ENCODE data around the gene NDUFS8.
"Not testable (repeated sequence)": the region's sequence is repeated elsewhere in the genome, so short reads cannot be mapped to it uniquely, and the experiment has no call there.

Gene NDUFS8

DNA sequence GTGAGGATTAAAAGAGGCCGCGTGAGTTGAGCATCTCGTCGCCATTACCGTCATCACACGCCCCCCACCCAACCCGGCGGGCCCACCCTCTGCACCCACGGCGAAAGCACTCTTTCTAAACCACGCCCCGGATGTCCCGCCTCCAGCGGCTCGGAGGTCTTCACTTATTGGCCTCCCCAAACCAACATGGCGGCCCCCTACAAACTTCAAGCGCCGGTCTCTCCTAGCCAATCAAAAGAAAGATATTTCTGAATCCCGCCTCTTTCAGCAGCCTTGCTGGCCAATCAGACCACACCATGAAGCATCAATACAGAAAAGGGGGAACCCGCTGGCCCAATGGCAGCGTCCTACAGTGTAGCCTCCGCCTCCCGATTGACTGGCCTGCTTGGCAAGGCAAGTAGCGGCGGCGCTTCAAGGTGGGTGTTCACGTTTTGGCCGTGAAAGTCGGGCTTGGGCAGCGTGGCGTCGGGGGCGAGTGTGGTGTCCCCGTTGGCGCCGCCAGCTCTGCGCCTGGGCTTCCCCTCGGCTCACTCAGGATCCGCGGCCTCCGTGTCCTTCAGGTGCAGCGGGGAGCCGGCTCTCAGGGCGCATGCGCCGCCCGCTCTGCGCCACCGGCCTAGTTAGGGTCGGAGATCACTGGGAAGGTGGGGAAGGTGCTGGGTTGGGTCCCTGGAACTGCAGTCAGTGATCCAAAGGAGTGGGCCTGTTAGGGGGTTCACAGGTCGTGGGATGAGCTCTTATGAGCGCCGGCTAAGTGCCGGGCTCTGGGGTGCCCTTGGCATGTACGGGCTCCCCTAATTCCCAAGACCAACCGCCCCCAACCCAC is at the start of gene NDUFS8:
Gene NDUFS8 (plus strand): TSS at position 364 of the 826 bp plus-strand sequence. CDS start 1,471 bp downstream, outside the sequence.
- peak; percentile 98 for DNase-seq

DNA sequence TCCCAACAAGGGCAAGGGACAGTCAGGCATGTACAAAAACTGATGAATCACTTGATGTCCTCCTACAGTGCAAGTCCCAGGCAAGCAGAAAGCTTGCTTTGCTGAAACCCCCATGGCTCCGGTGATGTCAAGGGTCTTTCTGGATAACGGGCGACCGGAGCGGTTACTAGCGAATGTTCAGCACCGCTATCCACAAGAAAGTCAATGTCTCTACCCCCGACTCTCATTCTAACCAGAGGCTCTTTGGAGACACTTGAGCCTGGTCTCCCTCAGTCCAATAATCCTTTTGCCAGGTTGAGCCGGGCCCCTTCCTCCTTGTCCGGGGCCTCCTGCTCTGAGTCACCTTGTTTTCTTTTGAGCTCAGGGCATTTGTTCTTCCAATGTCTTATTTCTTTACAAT is 49.3 kb upstream of the NDUFS8 start:
- not testable (repeated sequence) for DNase-seq

DNA sequence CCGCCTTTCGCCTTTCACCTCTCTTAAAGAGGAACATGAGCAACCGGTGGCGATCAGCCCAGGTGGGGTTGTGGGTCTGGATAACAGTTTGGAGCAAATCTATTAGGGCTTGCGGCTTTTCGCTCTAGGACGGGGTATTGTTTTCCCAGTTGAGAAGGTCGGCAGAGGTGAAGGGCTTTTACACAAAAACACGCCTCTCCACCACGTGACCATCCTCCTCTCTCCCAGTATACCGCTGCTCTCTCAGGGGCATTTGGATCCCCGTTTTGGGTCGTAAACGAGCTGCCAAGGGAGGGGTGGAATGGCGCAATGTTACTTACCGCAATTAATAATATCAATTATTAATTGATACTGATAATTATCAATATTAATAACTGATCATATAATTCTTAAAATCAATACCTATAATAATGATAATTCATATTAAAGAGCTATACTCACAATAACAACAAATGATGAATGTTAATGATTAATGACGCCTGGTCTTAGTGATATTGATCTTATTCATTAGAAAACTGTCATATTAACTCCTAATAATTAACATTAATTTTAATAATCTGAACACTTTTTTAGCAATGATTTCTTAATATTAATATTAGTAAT is 48.1 kb upstream of the NDUFS8 start:
- DNase-seq = not testable (repeated sequence)

DNA sequence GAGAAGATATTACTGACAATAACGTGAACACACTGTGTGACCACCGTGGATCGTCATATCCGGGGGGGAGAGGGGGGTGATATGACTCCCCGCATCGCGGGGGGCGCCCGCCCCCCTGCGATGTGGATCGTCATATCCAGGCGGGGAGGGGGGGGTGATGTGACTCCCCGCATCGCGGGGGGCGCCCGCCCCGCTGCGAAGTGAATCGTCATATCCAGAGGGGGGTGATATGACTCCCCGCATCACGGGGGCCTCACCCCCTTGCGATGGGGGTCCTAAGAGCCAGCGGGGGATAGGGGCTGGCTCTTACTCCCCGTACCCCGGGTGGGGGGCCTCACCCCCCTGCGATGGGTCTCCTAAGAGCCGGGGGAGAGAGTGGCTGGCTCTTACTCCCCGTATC is 46.5 kb upstream of the NDUFS8 start:
- no peak for DNase-seq

DNA sequence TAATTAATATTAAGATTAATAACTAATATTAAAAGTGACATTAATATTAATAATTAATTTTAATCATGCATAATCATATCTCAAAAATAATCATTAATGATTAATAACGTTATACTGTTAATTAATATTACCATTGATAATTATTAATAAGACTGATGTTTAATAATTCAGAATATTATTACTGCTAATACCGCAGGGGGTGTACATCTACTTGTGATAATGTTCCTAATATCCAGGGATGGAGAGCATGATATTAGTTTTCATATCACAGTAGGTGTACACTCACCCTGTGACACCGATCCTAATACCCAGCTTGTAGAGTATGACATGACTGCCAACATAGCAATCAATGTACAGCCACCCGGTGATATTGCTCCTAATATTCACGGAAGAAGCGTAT is 45.2 kb upstream of the NDUFS8 start:
- not testable (repeated sequence) for DNase-seq

DNA sequence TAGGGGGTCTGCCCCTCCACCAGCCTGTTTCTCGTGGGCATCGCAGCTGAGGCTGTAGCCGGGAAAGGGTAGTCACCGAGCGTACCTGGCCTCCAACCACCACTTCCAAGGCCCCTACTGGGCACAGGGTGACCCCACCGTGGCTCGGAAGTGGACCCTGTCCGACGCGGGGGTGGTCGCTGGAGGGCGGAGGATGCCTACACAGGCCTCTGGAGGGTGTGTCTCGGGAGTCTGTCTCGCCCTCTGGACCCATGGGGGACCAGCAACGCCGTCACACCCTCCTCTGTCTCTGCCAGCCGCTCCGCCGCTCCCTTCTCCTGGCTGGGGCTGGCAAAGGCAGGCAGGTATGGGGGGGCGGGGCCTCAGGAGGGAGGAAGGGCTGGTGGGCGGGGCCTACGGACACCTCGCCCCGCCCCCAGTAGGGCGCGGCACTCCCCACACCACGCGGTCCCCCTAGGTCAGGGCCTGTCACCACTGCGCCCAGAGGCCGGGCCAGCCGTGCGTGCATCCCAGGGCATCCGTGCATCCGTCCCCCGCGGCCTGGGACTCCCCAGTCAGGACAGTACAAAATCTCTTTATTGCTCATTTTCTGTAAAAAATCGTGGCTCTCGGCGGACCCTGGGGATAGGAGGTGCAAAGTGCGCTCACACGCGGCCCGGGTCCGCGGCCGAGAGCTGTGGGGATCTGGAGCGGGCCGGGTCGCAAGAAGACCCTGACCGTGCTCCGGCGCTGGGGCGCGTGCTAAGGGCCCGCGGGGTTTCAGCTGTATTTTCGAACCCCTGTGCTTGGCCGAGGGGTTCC is 39.7 kb upstream of the NDUFS8 start:
- DNase-seq = not testable (repeated sequence)

DNA sequence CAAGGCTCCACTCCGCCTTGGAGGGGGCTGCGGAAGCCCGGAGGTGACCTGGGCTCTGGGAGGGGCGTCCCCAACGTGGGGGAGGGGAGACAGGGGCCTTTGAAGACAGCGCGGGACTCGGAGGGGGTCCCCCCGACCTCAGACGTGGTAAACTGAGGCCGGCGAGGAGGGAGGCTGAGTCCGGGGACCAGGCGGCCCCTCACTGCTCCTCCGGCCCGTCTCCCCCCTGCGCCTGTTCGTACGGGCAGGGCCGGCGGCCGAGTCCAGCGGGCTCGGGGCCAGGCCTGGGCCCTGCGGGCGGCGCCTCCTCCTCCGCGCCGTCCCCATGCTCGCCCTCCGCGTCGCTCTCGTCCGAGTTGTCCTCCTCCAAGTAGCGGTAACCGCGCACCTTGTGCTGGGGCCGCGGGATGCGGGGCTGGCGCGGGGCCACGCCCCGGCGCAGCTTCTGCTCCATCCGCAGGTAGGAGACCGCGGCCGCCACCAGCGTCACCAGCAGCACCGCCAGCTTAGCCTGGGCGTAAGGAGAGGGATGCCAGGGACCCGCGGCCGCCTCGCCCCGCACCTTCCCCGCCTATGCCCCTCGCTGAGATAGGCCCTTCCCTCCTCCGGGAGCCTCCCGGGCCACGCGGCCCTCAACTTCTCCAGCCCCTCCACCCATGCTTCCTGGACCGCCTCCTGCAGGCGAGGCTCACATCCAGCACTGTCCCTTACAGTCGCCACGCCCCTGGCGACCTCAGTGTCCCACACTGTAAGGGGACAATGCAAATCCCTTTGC is 38.9 kb upstream of the NDUFS8 start:
- DNase-seq = not testable (repeated sequence)

DNA sequence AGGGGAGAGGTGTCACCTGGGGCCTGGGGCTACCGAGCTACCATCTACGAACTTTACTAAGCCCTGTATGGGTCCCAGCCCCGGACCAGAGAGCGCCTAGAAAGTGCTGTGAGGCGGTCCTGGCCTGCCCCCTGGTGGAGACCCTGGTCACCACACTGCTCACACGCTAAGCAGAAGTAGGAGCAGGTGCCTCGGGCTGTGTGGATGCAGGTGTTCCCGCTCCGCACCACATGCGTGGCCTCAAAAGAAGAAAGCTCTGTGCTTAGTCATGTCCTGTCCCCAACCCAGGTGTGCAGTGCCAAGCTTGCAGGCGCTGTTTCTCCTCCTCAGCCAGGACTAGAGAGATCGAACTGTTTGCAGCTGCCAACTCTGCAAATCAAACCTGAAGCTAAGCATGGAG is 36.7 kb upstream of the NDUFS8 start:
- not testable (repeated sequence) for DNase-seq

DNA sequence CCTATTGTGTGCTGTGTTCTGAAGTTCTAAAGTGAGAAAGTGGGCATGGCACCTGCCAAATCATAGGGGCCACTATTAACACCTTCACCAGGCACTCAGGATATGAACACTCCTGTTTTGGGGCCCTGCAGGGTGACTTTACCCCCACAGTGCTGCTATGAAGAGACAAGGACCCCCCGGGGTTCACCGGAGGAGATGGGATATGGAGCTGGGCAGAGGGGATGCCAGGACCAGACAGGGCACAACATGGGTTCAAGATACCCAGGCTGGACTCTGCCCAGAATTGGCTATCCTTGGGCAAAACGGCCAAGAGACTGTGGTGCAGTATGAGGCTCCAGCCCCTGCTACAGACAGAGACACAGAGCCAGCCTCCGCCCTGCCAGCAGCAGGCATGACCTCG is 36.1 kb upstream of the NDUFS8 start:
- DNase-seq = not testable (repeated sequence)

DNA sequence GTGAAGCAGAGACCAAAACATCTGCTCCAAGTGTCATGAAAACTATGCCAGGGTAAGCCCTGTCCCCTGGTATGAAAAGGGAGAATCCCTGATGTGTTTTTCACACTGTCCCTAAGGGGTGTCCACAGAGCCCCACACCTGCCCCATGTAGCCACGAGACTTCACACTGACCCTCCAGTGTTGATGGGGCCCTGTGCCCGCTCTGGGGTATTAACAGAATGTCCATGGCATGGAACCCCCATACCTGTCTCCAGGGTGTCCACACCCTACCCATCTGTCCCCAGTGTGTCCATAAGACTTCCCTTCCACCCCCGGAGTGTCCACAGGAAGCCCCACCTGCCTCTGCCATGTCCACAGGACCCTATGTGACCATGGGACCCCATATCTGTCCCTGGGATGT is 35.4 kb upstream of the NDUFS8 start:
- not testable (repeated sequence) for DNase-seq

DNA sequence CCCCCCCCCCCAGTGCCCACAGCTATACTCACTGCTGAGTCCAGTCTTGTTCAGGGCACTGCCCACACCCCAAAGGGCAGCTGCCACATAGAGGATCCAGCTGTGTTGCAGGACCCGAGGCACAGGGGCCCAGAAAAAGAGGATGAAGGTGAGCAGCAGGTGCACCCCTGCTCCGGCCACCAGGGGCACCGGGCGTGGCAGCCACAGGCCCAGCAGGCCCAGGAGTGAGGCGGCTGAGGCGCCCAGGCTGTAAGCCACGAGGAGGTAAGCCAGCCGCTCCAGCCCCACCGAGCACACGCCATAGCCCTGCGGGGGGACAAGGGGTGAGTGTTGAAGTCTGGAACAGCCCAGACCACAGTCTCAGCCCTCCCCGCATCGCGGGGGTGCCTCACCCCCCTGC is 34.9 kb upstream of the NDUFS8 start:
- not testable (repeated sequence) for DNase-seq

DNA sequence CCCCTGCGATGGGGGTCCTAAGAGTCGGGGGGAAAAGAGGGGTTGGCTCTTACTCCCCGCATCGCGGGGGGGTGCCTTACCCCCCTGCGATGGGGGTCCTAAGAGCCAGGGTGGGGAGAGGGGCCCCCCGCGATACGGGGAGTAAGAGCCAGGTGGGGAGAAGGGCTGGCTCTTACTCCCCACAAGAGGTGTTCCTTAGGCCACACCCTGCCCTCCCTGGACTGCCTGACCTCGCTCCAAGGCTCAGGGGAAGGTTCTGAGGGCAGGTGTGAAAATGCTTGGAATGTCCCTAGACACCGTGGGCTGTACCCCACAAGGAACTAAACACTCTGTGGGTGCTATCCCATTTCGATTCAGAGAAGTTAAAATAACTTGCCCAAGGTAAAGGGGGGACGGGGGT is 34.4 kb upstream of the NDUFS8 start:
- DNase-seq = no peak

DNA sequence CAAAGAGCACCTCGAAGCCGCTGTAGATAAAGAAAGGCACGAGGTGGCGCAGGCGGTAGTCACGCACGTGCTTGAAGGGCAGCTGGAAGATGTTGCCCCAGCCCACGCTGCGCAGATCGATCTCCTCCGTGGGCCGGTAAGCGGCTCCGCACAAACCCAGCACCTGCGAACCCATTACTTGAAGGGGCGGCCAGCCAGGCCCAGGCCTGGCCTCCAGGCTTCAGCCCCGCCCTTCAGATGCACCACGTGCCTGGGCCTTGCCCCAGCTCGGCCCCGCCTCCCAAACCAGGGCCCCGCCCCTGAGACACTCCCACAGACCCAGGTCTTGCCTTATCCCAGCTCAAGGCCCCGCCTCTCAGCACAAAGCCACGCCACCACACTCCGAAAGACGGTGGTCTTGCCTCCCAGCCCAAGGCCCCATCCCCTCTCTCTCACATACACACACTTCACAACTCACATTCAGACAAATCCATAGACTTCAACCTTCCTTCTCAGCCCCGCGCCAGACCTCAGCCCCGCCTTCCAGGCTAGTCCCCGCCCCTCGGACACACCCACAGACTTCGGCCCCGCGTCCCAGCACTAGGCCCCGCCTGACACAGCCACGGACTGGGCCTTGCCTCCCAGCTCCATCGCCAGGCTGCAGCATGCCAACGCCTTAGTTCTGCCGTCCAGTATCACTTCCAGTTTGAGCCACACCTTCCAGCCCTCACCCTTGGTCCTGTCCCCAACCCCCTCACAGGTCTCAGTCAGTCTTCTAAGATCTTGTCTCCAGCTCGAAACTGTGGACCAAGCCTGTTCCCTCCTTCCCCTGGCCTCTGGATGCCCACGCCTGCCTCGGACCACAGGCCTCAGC is 33.6 kb upstream of the NDUFS8 start:
- no peak for DNase-seq

DNA sequence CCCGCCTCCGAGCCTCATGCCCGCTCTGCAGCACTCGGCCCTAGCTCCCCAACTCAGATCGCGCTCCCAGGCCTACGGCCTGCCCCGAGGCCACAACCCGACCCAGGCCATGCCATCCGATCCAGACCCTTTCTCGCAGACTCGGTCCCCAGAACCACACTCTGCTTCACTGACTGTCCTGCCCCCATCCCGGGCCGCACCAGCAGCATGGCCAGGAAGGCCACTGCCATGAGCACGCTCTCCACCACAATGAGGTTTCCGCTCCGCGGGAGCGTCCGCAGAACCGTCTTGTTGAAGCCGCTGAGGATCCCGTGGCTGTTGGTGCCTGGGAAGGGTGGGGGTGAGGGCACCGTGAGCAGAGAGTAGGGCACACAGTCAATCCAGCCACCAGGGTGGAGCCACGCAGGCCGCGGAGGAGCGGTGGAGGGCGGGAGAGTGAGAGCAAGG is 33.0 kb upstream of the NDUFS8 start:
- no peak for DNase-seq

DNA sequence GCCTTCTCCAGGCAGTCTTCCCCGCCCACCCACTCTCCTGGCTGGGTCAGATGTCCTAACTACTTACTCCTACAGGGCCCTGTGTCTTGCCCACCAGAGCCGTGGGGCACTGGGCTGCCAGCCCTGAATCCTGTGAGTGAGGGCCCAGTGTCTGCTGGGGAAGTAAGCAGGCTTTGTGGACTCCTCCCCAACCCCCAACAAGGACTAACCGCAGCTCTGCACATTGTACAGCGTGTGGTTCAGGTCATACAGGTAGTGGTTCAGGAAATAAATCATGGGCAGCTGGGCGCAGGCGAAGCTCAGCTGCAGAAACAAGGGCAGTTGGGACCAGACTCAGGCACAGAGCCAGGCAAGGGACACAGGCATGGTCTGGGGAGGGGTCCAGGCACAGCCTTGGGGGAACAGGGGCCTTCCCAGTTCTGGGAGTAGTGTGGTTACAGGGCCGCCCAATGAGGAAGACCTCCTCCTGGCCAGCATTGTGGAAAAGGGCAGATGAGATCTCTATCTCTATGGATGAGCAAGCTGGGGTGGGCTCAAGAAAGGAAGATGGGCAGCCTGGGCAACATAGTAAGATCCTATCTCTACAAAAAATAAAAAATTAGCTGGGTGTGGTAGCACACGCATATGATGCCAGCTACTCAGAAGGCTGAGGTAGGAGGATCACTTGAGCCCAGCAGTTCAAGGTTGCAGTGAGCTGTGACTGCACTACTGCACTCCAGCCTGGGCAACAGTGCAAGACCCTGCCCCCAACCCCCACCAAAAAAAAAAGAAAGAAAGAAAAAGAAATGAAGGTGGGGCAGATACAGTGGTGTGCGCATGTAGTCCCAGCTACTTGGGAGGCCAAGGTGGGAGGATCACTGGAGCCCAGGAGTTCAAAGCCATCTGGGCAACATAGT is 32.1 kb upstream of the NDUFS8 start:
- DNase-seq = no peak

DNA sequence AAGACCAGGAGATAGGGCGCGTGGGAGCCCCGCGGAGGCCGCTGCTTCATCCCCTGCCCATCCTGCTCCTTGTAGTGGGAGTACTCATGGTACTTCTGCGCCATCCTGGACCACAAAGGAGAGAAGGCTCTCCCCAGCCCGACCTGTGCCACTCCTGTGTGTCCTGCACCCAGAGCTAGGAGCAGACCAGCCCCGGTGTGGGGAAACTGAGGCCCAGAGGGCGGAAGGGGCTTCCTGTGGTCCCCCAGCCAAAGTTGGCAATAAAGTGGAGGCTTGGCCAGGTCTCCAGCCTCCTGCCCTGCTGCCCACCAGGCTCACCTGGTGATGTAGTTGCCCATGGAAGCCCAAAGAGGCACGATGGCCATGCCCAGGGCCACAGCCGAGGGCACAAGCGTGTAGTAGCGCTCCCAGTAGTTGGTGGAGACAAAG is 31.3 kb upstream of the NDUFS8 start:
- no peak for DNase-seq

DNA sequence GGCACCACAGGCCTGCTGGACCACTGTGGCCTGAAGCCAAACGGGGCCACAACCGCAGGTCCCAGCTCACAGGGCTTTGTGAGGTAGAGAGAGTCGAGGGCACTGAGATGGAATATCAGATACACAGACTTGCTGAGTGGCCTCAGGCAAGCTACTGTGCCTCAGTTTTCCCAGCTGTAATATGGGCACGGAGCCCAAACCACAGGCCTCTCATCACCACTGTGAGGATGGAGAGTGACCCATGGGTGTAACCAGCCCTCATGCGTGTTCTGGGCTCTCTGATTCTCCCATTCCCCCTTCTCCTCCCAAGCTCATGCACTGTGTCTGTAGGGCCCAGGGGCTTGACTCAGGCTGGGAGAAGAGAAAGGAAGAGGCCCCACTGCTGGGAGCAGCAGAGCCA is 30.8 kb upstream of the NDUFS8 start:
- no peak for DNase-seq

DNA sequence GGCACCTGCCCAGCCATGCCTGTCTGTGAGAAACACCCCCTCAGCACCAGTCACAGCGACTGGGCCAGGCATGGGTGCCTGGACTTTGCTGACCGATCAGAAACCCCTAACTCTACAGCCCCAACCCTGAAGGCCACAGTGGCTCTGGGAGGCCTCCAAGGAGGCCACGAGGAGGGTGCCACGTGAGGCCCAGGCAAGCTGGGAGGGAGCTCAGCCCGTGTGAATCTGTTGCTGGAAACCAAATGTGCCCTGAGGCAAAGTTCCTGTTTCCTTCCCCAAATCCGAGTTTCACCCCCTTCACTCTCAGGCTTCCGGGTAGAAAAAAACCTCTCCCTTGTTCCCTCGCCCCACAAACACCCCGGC is 27.9 kb upstream of the NDUFS8 start:
- DNase-seq = no peak

DNA sequence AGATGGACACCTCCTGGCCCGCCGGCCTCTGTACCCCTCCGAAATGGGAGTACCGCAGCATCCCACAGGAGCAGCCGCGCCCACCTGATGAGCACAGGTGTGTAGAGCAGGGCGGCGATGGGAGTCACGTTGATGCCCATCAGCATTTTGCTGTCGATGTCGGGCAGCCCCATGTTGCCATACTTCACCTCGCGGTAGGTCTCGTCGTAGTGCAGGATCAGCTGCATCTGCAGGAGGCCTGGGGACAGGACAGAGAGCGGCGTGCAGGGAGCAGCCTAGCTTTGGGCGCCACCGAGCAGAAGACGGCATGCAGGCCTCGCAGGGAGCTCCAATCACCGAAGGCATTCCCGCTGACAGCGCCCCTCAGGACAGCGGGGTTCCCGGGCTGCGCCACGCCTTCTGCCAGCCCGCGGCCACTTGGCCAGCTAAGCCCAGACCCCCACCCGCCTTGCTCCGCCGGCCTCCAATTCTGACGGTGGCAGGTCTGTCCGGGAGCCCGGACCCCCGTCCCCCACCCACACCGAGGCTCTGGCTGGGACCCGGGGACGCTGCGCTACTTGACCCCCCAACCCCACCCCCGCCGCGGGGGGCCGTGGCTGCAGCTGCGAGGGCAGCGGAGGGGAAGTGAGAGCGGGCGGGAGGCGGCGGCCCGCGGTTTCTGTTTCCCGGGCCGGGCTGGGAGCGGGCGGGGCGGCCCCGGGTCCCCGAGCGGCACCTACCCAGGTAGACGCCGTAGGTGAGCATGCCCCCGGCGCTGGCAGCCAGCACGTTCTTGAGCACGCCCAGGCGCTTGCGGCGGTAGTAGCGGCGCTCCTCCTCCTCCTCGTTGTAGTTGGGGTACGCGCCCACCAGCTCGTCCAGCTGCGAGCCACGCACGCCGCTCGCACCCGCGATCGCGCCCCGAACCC is 27.3 kb upstream of the NDUFS8 start:
- peak; percentile 29 for DNase-seq
